Measurements from ENCODE around the gene MDH1.

The MDH1 gene

GRCh38 chr2:63576546-63576945 is 12.2 kb upstream of the MDH1 start:
- Histone ChIP-seq H3K9me3 (replicated peaks in 1 of 2; ENCODE audit: control insufficient read depth in 2 of 2, insufficient read depth in 1 of 2, low read depth in 1 of 2, low read length in 2 of 2) (no peaks in the 10 kb centered on the region), H2AK5ac (ENCODE audit: low read depth, low read length) (no peak overlapping the region), H3K14ac (ENCODE audit: low read length) (no peak overlapping the region), H3K9ac (ENCODE audit: low read depth, low read length, poor library complexity) (no peak overlapping the region), H2AFZ (ENCODE audit: low read length) (no peak overlapping the region), H3K18ac (ENCODE audit: low read length) (no peak overlapping the region), H2BK15ac (ENCODE audit: low read length) (no peak overlapping the region), H3K4me3 (ENCODE audit: low read length in 2 of 2) (no peak overlapping the region), H3K27ac (replicated peaks; ENCODE audit: low read length) (no peak overlapping the region), H3K27me3 (ENCODE audit: control insufficient read depth in 3 of 3, insufficient read depth in 3 of 3, low read depth in 1 of 3, low read length in 3 of 3) (no peaks in the 10 kb centered on the region), H3K4me1 (ENCODE audit: control insufficient read depth in 2 of 2, insufficient read depth in 1 of 2, low read depth in 1 of 2, low read length in 2 of 2) (no peaks in the 10 kb centered on the region), H3K4me2 (ENCODE audit: insufficient read depth, low read length, poor library complexity, severe bottlenecking) (no peak overlapping the region), H2BK5ac (ENCODE audit: low read length) (no peak overlapping the region), H2BK120ac (ENCODE audit: low read depth, low read length) (no peak overlapping the region), H3K23ac (ENCODE audit: low read depth, low read length, poor library complexity) (no peak overlapping the region), H4K91ac (ENCODE audit: low read depth, low read length, poor library complexity) (no peak overlapping the region), H4K8ac (ENCODE audit: low read depth, low read length) (no peak overlapping the region), H2BK12ac (ENCODE audit: low read length) (no peak overlapping the region), H3K4ac (ENCODE audit: low read length) (no peak overlapping the region), H3K36me3 (replicated peaks in 1 of 2; ENCODE audit: control insufficient read depth in 2 of 2, insufficient read depth in 2 of 2, low read length in 2 of 2) (no peaks in the 10 kb centered on the region), H3K79me1 (ENCODE audit: low read depth, low read length) (peaks cover 2% of the 10 kb centered on the region)
- DNase-seq (ENCODE audit: low spot score): no peak

- Histone ChIP-seq H2BK15ac (ENCODE audit: low read length) (no peak overlapping the region), H3K27me3 (ENCODE audit: control insufficient read depth in 3 of 3, insufficient read depth in 3 of 3, low read depth in 1 of 3, low read length in 3 of 3) (no peaks in the 10 kb centered on the region), H2BK12ac (ENCODE audit: low read length) (no peak overlapping the region), H3K27ac (replicated peaks; ENCODE audit: low read length) (no peak overlapping the region), H3K18ac (ENCODE audit: low read length) (no peak overlapping the region), H3K23ac (ENCODE audit: low read depth, low read length, poor library complexity) (no peak overlapping the region), H3K4ac (ENCODE audit: low read length) (no peak overlapping the region), H3K79me1 (ENCODE audit: low read depth, low read length) (peaks cover 2% of the 10 kb centered on the region), H2BK120ac (ENCODE audit: low read depth, low read length) (no peak overlapping the region), H4K91ac (ENCODE audit: low read depth, low read length, poor library complexity) (no peak overlapping the region), H3K4me3 (ENCODE audit: low read length in 2 of 2) (no peak overlapping the region), H4K8ac (ENCODE audit: low read depth, low read length) (no peak overlapping the region), H3K4me1 (ENCODE audit: control insufficient read depth in 2 of 2, insufficient read depth in 1 of 2, low read depth in 1 of 2, low read length in 2 of 2) (no peaks in the 10 kb centered on the region), H3K4me2 (ENCODE audit: insufficient read depth, low read length, poor library complexity, severe bottlenecking) (no peak overlapping the region), H2AK5ac (ENCODE audit: low read depth, low read length) (no peak overlapping the region), H3K36me3 (replicated peaks in 1 of 2; ENCODE audit: control insufficient read depth in 2 of 2, insufficient read depth in 2 of 2, low read length in 2 of 2) (no peaks in the 10 kb centered on the region), H2AFZ (ENCODE audit: low read length) (no peak overlapping the region), H3K9me3 (replicated peaks in 1 of 2; ENCODE audit: control insufficient read depth in 2 of 2, insufficient read depth in 1 of 2, low read depth in 1 of 2, low read length in 2 of 2) (no peaks in the 10 kb centered on the region), H3K14ac (ENCODE audit: low read length) (no peak overlapping the region), H2BK5ac (ENCODE audit: low read length) (no peak overlapping the region), H3K9ac (ENCODE audit: low read depth, low read length, poor library complexity) (no peak overlapping the region)
- DNase-seq (ENCODE audit: low spot score): no peak
- no CpG with 5 or more reads among the region's 3 CpGs for WGBS, 2 donors (ENCODE audit: extremely low coverage in 2 of 2, insufficient read length in 2 of 2, insufficient replicate concordance in 1 of 2)
These were observed 10.0 kb upstream of the MDH1 start for GRCh38 chr2:63578767-63579166.

GRCh38 chr2:63580651-63581297 is 8.0 kb upstream of the MDH1 start:
- DNase-seq (ENCODE audit: low spot score): no peak
- Histone ChIP-seq H2AK5ac (ENCODE audit: low read depth, low read length) (no peak overlapping the region), H4K91ac (ENCODE audit: low read depth, low read length, poor library complexity) (no peak overlapping the region), H4K8ac (ENCODE audit: low read depth, low read length) (no peak overlapping the region), H3K79me1 (ENCODE audit: low read depth, low read length) (peaks cover 2% of the 10 kb centered on the region), H3K4ac (ENCODE audit: low read length) (no peak overlapping the region), H3K36me3 (replicated peaks in 1 of 2; ENCODE audit: control insufficient read depth in 2 of 2, insufficient read depth in 2 of 2, low read length in 2 of 2) (no peaks in the 10 kb centered on the region), H3K27ac (replicated peaks; ENCODE audit: low read length) (no peak overlapping the region), H3K4me3 (ENCODE audit: low read length in 2 of 2) (no peak overlapping the region), H2AFZ (ENCODE audit: low read length) (no peak overlapping the region), H3K23ac (ENCODE audit: low read depth, low read length, poor library complexity) (no peak overlapping the region), H3K9me3 (replicated peaks in 1 of 2; ENCODE audit: control insufficient read depth in 2 of 2, insufficient read depth in 1 of 2, low read depth in 1 of 2, low read length in 2 of 2) (no peaks in the 10 kb centered on the region), H3K14ac (ENCODE audit: low read length) (no peak overlapping the region), H2BK120ac (ENCODE audit: low read depth, low read length) (no peak overlapping the region), H3K4me1 (ENCODE audit: control insufficient read depth in 2 of 2, insufficient read depth in 1 of 2, low read depth in 1 of 2, low read length in 2 of 2) (no peaks in the 10 kb centered on the region), H3K4me2 (ENCODE audit: insufficient read depth, low read length, poor library complexity, severe bottlenecking) (no peak overlapping the region), H3K18ac (ENCODE audit: low read length) (no peak overlapping the region), H3K9ac (ENCODE audit: low read depth, low read length, poor library complexity) (no peak overlapping the region), H2BK15ac (ENCODE audit: low read length) (no peak overlapping the region), H2BK12ac (ENCODE audit: low read length) (no peak overlapping the region), H3K27me3 (ENCODE audit: control insufficient read depth in 3 of 3, insufficient read depth in 3 of 3, low read depth in 1 of 3, low read length in 3 of 3) (no peaks in the 10 kb centered on the region), H2BK5ac (ENCODE audit: low read length) (no peak overlapping the region)
- no CpG with 5 or more reads among the region's 4 CpGs for WGBS, 2 donors (ENCODE audit: extremely low coverage in 2 of 2, insufficient read length in 2 of 2, insufficient replicate concordance in 1 of 2)

GRCh38 chr2:63581298-63581961 is 7.3 kb upstream of the MDH1 start:
- Histone ChIP-seq H3K4me2 (ENCODE audit: insufficient read depth, low read length, poor library complexity, severe bottlenecking) (no peak overlapping the region), H2AFZ (ENCODE audit: low read length) (no peak overlapping the region), H3K14ac (ENCODE audit: low read length) (no peak overlapping the region)

More at GRCh38 chr2:63581298-63581961, 7.3 kb upstream of the MDH1 start:
- Histone ChIP-seq H3K9me3 (replicated peaks in 1 of 2; ENCODE audit: control insufficient read depth in 2 of 2, insufficient read depth in 1 of 2, low read depth in 1 of 2, low read length in 2 of 2) (no peaks in the 10 kb centered on the region), H3K4ac (ENCODE audit: low read length) (no peak overlapping the region), H2BK15ac (ENCODE audit: low read length) (no peak overlapping the region), H3K4me3 (ENCODE audit: low read length in 2 of 2) (no peak overlapping the region), H4K91ac (ENCODE audit: low read depth, low read length, poor library complexity) (no peak overlapping the region), H2AK5ac (ENCODE audit: low read depth, low read length) (no peak overlapping the region), H3K27ac (replicated peaks; ENCODE audit: low read length) (no peak overlapping the region), H3K36me3 (replicated peaks in 1 of 2; ENCODE audit: control insufficient read depth in 2 of 2, insufficient read depth in 2 of 2, low read length in 2 of 2) (no peaks in the 10 kb centered on the region), H3K4me1 (ENCODE audit: control insufficient read depth in 2 of 2, insufficient read depth in 1 of 2, low read depth in 1 of 2, low read length in 2 of 2) (no peaks in the 10 kb centered on the region), H3K18ac (ENCODE audit: low read length) (no peak overlapping the region), H3K23ac (ENCODE audit: low read depth, low read length, poor library complexity) (no peak overlapping the region), H3K27me3 (ENCODE audit: control insufficient read depth in 3 of 3, insufficient read depth in 3 of 3, low read depth in 1 of 3, low read length in 3 of 3) (no peaks in the 10 kb centered on the region), H3K79me1 (ENCODE audit: low read depth, low read length) (peaks cover under 1% of the 10 kb centered on the region), H2BK120ac (ENCODE audit: low read depth, low read length) (no peak overlapping the region), H2BK12ac (ENCODE audit: low read length) (no peak overlapping the region), H3K9ac (ENCODE audit: low read depth, low read length, poor library complexity) (no peak overlapping the region), H4K8ac (ENCODE audit: low read depth, low read length) (no peak overlapping the region), H2BK5ac (ENCODE audit: low read length) (no peak overlapping the region)
- DNase-seq (ENCODE audit: low spot score): no peak
- WGBS, 2 donors (ENCODE audit: extremely low coverage in 2 of 2, insufficient read length in 2 of 2, insufficient replicate concordance in 1 of 2): no CpG with 5 or more reads among the region's 5 CpGs

Measured in neuronal stem cell (in vitro differentiated cells).